ENCODE measurements around the gene FGD4.
"Not testable (repeated sequence)": the region's sequence is repeated elsewhere in the genome, so short reads cannot be mapped to it uniquely, and the experiment has no call there.

The FGD4 gene

DNA sequence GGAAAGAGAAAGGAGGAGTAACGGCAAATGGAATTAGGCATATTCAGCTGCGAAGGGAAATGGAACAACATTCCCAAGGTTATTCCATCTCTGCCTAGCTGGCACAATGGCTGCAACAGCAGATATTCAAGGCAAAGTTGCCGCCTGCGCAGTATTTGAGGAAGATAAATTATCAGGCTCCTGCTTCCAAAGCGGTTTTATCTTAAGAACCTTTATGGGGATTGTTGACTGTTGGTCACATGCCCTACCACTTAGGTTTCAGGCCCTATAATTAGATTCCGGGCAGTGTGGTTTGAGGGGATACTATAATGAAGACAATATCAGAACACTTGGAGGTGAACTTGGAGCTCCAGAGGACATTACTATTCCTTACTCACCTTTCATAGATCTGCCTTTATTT is 99.7 kb downstream of the FGD4 start:
- DNase-seq: no peak

GRCh38 chr12:32501835-32502333 is 102.5 kb downstream of the FGD4 start:
- no peak for DNase-seq

DNA sequence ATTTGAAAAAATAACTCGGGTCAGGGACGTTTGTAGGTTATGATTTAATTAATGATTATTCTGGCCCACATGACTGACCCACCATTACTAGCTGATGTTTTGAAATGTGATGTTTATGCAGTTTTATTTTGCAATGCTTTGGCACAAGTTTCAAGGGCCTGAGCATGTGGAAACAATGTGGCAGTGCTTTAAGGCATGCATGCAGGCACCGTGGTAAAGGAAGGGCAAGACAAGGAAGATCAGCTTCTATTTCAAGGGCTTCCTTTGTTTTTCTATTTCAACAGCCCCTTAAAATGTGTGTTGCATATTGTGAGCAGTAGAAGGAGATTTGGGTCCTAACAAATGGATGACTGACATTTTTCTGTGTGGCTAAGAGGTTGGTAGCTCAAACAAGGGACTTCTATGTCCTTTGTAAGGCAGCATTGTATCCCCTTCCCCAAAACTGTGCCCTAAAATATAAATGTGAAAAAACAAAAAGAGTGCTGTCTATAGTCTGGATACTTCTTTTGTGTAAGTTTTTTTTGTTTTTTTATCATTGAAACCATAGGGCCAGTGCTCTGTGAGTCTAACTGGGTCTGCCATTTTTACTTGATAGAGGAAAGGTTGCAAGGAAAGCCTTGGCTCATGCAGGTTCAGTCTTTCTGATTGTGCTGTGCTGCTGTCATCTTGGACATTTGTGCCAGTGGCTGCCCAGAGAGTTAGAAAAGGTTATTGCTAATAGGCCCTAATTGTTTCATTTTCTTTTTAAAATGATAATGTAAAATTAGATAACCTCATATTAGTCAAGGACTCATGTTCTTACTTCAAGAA is 103.5 kb downstream of the FGD4 start:
- no peak for DNase-seq

DNA sequence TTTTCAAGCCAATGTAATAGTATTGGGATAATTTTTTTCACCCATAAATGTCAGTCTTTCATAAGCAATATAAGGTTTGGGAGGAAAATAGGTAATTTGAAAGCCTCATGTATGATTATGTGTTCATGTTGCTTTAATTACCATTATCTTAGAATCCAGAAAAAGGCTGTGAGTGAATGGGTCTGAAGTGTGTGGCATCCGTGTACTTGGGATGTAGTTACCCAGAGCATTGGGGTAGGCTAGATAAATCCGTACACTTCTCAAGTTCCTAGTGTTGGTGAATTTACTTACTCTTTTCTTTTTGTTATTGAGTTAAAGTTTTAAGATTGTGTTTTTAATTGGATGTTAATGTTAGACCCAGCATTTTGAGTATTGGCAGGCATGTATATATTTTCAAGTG is 104.4 kb downstream of the FGD4 start:
- DNase-seq: no peak

DNA sequence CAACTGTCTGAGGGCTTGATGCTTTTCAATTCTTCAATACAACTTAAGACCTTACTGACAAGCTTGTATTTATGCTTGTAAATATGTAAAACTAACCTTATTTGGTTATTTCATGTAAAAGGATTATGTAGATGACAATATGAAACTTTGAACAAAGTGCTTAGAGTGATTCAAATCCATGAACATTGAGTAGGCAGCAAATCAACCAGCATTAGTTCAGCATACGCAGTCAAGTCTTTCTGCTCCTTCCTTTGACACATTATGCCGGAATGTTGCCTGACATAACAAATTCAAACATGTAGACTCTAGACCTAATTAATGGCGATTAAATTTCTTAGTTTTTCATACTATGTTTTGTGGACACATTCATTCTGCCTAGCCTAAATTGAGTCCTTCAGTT is 105.2 kb downstream of the FGD4 start:
- no peak for DNase-seq

DNA sequence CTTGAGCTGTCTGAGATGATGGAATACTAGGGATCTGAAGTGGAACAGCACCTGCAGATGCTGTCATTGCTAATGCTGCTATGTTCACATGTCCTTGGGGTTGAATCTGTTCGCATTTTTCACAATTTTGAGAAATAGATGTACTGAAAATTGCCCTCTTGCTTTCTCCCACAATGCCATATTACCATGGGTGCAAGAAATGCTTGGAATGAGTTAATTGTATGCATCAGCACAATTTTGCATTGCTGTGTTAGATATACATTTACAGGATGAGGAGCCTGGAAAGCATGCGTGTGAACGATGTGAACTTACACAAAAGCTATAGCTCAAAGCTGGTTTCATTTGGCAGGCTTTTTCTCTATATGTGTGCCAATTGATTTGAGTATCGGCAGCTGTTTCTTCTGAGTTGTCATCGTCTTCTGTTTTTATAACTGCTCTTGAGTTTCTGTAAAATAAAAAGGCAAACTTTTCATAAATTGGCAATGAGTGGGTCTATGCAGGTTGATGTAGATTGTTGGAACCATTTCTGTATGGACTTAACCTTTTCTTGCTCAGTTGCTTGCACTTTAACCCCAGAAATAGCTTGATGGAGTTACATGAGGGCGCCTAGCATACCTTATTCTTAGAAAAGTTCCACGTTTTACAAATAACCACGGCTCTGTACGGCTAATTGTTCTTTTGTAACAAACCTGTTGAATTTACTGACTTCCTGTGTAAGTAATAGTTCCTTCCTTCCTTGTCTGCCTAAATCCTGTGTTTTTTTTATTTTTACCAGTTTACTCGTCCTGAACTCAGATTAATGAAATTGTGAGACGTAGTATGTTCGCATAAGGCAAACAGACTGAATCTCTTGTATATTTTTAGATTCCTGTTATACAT is 105.9 kb downstream of the FGD4 start:
- DNase-seq: no peak

DNA sequence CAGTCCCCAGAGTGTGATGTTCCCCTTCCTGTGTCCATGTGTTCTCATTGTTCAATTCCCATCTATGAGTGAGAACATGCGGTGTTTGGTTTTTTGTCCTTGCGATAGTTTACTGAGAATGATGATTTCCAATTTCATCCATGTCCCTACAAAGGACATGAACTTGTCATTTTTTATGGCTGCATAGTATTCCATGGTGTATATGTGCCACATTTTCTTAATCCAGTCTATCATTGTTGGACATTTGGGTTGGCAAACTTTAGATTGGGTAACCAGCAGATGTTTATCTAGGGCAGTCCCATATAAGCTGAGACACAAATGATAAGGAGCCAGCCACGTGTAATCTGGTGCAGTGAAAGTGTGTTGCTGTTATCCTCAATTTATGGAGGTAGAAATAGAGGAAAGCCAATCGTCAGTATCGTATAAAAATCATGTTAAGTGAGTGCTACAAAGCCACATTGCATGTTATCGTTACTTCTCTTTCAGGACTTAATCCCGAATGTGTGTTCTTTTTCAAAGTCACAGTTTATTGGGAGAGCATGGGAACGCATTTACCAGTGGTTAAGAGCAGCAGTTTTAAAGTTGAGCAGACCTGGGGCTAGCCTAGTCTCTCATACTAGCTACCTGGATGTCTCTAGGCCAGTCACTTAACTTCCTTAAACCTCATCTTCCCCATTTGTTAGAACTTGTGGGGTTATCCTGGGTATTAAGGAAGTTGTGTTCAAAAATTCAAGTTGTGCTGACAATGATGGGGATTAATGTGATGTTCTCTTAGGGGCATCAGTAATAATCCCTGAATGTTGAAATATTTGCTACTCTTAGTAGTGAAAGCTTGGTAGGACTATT is 108.0 kb downstream of the FGD4 start:
- DNase-seq: not testable (repeated sequence)

DNA sequence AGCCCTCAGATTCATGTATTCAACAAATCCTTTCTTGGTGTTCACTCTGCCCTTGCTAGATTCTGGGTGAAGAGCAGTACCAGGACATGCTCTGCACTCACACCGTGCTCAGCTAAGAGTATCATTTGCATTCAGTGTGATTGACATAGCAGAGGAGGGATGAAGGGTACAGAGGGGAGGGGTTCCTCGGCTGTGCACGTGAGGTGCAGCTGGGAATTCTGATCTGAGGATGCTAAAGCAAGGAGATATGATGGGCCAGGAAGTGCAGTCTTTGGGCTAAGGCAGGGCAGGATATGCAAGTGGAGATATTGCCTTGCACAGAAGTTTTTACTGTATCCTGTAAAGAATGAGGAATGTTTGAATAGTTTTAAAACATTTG is 108.6 kb downstream of the FGD4 start:
- no peak for DNase-seq

DNA sequence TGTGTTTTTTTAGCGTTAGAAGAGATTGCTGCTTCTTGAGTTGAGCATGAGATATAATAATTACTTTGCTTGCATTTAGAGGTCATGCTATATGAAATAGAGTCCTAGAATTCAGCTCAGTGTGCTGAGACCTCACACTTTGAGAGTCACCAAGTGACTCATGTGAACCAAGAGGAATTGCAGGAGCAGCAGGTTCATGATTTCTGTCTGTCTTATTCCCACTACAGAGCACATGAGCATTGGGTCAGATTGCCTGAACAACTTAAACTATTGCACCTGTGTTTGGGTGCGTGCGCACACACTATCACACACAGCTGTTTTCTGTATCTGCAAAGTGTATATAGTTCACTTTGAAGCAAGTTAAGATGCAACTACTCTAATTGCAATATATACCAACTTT is 109.3 kb downstream of the FGD4 start:
- no peak for DNase-seq

- DNase-seq: no peak
Measured at GRCh38 chr12:32509328-32510091, 110.2 kb downstream of the FGD4 start.

GRCh38 chr12:32511976-32512375 is 112.6 kb downstream of the FGD4 start:
- not testable (repeated sequence) for DNase-seq

DNA sequence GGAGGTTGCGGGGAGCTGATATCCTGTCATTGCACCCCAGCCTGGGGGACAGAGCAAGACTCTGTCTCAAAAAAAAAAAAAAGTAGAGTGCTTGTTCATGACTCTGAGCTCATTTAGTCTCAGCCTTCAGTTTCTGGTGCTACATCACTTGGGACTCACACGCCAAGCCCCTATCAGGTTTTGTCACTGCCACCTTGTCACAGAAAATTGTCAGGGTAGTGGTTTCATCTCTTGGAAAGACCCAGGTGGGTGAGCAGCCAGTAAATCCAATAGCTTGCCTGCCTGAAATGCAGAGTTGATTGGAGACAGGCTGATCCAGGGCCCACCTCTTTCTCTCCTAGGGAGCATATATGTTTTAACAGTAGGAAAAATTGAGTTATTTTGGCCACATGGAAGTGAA is 113.0 kb downstream of the FGD4 start:
- no peak for DNase-seq

GRCh38 chr12:32512910-32513309 is 113.6 kb downstream of the FGD4 start:
- no peak for DNase-seq

- DNase-seq: no peak
Measured at GRCh38 chr12:32515137-32515873, 115.9 kb downstream of the FGD4 start.

GRCh38 chr12:32516230-32516629 is 116.9 kb downstream of the FGD4 start:
- no peak for DNase-seq

- no peak for DNase-seq
Measured at GRCh38 chr12:32517966-32518365, 118.6 kb downstream of the FGD4 start.

DNA sequence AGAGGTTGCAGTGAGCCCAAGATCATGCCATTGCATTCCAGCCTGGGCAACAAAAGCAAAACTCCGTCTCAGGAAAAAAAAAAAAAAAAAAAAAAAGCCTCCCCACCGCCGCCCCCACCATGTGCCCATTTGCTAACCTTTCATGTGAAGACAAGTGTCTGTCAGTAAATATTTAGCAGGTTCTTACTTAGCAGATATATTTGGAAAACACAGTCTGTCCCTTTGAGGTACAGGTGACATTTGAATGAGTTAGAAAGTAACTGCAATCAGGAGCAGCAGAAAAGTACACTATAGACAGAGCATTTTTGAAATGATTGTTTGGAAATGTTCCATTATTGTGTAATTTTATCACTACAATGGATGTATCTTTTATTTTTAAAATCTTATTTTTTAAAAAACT is 119.7 kb downstream of the FGD4 start:
- no peak for DNase-seq

- no peak for DNase-seq
Measured at GRCh38 chr12:32522331-32523221, 123.2 kb downstream of the FGD4 start.

DNA sequence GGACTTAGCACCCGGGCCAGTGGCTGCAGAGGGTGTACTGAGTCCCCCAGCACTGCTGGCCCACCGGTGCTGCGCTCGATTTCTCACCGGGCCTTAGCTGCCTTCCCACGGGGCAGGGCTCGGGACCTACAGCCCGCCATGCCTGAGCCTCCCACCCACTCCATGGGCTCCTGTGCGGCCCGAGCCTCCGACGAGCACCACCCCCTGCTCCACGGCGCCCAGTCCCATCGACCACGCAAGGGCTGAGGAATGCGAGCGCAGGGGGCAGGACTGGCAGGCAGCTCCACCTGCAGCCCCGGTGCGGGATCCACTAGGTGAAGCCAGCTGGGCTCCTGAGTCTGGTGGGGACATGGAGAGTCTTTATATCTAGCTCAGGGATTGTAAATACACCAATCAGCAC is 126.4 kb downstream of the FGD4 start:
- not testable (repeated sequence) for DNase-seq

DNA sequence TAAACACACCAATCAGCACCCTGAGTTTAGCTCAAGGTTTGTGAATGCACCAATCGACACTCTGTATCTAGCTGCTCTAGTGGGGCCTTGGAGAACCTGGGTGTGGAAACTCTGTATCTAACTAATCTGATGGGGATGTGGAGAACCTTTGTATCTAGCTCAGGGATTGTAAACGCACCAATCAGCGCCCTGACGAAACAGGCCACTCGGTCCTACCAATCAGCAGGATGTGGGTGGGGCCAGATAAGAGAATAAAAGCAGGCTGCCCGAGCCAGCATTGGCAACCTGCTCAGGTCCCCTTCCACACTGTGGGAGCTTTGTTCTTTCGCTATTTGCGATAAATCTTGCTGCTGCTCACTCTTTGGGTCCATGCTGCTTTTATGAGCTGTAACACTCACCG is 127.0 kb downstream of the FGD4 start:
- DNase-seq: not testable (repeated sequence)

All from 8988T (cell line).